GM21367 (cell line): ENCODE data around the gene UROC1.

ENCODE experiments used
- ATAC-seq: cut with Tn5 transposase; IDR thresholded peaks from one replicate; pipeline ENCODE4 v1.9.1; 2021; ENCODE audit not compliant: unreplicated experiment

UROC1 gene

DNA sequence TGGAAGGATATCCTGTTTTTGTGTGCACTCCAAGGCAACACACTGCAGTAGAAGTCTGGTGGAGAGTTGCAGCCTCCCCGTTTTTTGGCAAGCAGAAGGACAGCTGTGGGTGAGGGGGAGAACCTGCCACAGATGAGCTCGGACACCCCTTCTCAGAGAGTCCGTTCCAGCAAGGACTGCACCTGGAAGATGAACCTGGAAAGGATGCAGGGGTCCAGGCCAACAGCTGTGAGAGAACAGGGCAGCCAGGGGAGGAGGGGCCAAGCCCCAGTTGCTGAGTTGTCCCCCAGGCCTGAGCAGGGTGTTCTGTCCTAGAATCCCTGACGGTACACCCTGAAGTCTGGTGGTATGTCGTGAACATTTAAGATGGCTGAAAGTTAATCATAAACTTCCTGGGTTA lies 72.1 kb downstream of the UROC1 start:
- no peak for ATAC-seq

DNA sequence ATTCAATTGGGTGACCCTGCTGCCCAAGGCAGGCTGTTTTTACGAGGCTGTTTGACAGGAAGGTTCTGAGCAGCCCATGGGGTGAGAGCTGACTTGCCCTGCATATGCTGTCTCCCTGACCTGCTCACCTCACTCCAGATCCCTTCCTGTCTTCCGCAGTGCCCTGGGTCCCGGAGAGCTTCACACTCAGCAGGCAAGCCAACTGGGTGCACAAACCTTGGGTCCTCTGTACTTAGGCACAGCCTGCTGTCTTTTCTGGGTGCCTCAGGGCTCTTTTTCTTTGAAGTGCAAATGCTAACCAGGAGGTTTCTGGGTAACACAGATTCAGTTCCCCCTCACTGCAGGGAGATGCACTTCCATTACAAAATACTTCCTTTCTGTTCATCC lies 74.7 kb downstream of the UROC1 start:
- no peak for ATAC-seq

DNA sequence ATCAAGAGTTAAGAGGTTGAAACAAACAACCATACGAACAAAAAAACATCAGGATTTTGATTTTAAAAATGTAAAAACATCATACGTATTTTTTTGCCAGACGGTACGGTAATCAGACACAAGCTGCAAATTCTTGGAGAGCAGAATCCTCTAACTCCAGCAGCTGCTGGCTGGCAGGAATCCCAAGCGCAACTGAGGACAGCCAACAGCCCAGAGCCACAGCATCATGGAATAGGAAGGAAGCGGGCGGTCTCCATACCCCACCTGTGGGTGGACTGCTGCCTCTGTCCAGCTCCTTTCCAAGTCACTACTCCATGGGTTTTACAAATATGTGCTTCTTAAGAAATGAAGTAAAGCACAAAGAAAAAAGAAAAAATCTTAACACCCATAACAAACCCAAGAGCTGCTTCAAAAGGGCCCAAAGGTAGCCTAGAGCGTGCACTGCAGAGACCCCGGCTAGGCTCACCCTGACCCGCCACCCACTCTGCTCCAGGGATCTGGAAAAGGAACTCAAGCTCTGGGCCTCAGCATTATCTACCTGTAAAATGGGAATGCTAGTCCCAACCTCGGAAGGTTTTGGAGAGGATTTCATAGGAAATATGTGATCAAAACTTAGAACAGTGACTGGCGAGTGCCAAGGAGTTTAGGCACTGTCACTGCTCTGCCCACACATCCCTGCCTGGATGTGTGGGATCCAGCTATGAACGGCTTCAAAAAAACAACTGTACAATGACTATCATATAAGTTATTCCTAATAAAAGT lies 75.3 kb downstream of the UROC1 start:
- ATAC-seq: no peak

DNA sequence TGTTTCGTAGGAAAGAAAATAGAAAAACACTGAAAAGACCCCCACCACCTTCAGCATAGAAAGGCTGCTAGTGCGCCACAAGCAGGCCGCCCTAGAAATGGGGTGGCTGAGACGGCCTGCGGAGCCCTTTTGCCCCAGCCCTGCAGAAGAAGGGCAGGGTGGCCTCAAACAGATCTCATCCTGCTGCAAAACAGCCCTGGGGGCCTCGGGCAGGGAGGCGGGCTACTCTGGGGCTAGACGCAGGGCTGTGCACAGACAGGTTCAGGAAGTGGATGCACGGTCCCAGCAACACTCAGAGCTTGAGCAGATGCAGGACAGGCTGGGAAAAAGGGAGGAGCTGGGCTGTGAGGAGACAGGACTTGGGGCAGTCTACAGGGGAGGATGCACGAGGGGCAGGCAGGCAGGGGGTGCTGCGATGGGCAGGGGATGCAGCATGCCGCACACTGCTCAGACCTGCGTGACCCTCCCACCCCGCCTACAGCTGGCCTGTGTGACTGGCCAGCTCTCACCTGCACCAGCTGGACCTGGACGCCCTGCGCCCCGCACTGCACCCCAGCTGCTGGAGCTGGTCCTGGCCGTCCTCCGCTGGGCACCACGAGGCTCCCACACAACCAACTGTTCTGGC lies 76.2 kb downstream of the UROC1 start:
- no peak for ATAC-seq

DNA sequence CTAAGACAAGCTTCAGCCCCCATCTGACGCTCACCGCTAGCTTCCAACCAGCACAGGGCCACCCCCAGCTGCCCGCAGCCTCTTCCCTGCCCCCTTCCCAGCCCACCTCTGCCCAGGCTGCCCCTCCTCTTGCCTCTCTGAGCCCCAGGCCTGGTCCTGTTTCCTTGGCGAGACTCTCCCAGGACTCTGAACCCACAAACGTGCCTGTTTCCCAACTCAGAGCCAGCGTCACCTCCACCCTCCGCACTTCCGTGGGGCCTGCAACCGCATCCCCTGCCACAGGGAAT lies 76.9 kb downstream of the UROC1 start:
- no peak for ATAC-seq

DNA sequence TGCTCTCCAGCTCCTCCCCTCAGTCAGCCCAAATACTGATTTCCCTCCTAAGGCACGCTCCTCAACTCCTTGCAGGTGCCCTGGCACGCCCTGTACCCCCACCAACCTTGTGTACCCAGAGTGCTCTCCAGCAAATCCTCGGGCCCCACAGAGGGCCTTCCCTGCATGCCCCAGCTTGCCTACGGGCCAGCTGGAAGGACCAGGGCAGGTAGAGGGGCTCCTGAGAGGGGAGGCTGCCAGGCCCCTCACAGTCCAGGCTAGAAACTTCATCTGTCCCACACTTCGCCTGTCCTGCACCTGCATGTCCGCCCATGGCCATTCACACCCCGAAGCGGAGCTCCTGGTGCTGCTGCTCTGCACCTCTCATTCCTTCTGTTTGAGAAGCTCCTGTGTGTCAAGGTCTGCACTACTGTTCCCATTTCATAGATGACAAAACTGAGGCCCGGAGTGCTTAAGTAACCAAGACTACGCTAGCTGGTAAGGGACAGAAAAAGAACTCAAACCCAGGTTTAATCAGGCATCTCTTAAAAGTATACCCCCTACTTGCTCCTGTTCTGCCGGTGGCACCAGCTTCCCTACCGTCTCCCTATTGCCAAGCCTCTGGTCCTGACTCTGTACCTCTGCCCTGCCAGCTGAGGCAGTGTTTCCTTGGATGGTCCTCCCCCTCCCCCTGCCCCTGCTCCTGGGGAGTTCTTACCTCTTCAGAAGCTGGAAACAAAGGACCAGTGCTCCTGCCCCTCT lies 77.4 kb downstream of the UROC1 start:
- ATAC-seq: no peak

DNA sequence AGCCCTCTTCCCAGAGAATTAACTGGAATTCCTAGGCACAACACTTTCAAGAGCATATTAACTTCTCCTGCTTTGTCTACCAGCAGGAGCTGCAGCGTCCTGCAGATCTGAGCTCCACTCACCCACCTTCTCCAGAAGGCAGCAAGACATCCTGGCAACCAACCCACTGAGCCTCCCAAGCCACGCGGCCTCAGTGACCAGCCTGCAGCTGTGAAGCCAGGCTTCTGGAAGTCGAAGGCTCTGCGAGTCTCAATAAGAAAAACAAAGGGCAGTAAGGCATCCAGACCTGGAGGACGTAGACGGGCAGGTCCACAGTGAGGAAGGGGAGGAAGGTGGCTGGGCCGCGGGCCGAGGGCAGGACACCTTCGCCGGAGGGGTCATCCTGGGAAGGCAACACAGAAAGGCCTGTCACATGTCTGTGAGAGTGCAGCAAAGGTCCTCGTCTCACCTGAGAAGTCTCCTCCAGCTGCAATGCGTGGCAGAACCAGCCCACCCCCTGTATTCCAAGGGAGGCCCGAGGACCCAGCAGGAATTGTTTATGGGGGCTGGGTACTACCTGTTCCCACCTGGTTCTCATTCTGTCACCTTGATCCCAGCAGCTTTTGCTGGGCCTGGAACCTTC lies 78.1 kb downstream of the UROC1 start:
- no peak for ATAC-seq

DNA sequence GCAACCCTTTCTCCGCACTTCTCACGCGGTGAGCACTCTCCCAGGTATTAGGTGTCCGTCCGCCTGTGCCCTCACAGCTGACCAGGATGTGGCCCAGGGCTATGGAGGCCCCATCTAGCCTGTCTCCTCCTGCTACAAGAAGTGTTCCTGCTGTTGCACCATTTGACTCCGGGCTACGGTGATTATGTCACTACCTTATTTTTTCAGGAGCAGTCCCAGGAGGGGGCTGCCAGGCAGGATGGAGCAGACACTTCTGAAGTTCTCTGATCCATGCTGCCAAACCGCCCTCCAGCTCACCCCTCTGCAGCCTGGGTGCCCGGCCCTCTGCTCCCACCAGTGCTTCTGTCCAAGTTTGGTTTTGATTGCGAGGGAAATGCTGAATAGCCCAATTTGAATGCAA lies 78.8 kb downstream of the UROC1 start:
- ATAC-seq: no peak

DNA sequence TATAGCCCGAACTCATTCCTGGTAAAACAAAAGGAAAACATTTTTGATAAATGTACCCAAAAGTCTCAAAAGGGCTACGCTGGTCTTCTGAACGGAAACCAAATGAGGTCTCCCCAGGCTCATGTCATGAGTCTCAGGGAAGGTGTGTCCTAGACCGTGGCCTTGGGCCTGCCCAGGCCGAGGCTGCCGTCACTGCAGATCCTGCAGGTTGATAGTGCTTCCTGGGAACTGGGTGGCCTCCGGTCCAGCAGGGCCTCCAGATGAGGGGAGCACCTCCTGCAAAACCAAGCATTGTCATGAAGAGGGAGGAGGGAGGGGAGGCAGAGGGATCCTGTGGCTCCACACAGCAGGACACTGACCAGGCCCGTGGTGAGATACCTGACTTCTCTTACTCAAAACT lies 79.4 kb downstream of the UROC1 start:
- ATAC-seq: no peak

DNA sequence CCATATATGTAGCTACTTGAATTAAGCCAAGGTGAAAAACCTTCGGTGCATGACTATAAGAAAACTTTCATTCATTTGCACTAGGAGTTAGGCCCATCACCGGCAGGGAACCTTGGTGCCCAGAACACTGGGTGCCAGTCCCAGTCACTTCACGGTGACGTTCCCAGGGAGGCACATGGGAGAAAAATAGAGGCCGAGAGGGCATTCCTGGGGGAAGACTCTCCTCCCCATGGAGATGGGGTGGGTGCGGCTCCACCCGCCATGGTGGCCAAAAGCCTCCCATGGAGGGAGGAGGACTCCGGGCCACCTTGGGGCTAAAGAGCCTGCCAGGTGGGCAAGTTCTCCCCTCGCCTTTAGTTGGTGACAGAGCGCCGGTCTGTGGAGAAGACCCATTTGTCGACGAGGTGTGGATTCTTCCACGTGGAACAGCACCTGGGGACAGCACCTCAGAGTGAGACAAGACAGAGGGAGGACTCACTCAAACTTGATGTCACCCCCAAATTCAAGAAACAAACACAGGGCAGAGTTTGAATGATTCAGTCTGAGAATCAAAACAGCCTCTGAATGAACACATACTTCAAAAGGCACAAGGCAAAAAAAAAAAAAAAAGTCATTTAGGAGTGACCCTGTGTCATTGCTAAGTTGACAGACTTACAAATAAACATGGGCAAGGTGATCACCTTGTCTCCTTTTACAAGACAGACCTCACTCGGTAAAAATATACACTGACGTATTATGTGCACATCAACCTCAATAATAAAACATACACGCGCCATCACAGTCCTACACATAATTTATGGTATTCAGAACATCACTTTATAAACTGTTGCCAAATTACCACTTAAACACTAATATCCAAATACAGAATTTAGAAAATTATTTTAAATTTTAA lies 80.5 kb downstream of the UROC1 start:
- ATAC-seq: no peak

DNA sequence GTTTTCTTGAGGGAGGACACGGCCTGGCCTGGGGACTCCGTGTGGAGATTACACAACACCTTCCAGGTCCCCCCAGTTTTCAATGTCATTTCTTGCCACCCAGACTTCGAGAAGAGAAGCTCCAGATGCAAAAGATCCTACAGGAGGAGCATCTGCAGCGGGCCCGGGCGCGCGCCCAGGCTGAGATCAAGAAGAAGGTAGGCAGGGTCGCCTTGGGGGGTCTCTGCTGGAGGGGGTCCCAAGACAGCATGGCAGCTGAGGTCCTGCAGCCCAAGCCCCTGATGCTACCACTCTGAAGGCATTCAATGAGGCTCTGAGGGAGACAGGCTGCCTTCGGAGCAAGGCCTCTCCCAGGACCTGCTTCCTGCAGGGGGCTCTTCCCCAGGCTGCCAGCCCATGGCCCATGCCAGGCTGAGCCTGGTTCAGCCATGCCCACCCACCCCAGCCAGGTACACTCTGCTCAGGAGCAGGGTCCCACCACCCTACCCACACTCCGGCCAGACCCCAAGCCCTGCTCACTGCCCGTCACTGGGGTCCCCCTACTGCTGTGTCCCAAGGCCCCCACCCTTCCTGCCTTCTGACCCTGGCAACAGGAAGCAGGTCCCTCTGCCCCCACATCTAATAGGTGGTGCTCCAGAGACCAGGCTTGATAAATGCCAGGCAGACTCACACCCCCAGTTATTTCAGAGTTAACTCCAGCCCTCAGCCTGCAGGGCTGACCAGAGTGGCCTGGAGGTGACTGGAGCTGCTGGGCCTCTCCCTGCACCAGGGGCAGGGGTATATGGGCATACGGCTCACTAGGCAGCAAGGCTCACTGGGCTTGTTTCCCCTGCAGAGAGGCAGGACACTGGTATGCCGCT lies 81.9 kb downstream of the UROC1 start:
- ATAC-seq: no peak

DNA sequence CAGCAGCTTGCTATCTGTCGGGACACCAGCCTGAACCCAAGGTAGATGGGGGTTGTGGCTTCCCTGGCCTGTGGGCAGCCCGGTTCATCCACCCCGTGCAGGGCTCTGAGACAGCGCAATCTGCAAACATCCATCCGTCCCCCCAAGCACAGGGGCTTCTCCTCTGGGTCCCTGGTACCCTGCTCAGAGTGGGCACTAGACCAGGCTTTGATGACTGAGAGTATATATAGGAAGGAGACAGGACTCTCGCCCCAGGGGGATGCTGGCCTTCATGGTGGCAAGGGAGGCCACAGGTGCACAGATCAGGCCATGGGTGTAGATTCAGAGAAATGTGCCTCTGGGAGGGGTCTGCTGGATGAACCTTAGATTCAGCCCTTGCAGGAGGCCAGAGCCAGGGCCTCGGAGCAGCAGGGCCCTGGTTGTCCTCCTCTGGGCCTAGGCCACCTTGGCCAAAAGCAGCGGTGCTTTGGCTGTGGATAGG lies 82.6 kb downstream of the UROC1 start:
- no peak for ATAC-seq

DNA sequence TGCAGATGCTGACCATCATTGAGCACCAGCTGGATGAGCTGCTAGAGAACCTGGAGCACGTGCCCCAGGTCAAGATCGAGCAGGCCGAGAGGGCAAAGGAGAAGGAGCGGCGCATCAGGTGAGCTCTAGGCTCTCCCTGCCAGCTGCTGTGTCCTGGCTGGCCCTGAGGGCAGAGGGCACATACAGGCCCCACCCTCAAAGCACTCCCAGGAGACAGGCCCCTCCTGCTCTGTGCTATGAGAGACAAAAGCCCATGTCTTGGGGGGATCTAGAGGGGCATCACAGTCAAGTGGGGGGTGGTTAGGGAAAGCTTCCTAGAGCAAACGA lies 83.3 kb downstream of the UROC1 start:
- no peak for ATAC-seq

DNA sequence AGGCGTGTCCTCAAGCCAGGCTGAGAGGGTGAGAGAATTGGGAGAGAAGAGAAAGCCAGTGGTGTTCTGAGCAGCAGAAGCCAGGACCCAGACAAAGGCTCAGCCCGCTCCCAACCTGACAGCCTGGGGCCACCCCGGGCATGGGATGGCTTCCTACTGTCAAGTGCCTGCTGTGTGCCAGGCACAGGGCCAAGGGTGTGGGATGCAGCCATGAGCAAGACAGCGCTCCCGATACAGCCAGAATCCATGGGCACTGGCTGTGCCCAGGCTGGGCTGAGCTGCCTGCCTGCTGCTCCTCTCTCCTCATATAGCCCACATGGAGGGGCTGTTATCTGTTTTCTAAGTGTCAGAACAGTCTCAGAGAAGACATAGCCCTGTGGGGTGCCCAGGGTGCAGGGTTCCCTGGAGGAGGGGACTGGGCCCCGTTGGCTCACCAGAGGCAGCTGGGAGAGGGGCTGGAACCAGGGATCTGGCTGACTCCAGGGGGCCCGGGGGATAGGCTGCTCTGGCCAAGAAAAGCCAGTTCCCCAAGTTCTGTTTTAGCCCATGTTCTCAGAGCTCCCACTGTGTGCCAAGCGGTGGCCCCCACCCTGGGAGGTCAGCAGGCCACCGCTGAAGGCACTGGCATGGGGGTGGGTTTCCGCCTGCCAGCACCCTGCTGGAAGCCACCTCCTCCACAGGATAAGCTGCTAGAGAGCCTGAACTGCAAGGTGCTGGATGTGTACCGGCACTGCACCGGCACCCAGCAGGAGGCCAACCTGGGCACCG lies 83.9 kb downstream of the UROC1 start:
- no peak for ATAC-seq

DNA sequence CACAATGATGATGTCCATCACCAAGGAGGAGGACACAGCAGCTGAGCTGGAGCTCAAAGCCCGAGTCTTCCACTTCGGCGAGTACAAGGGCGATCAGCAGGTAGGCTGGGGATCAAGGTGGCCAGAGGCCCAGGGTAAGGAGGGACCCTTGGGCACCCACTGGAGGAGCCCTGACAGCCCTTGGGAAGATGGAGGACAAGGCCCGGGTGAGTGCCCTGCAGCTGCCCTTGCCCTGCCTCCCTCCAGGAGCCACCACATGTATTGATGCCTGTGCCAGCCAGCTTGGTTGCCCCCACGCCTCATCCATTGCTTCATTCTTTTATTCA lies 84.5 kb downstream of the UROC1 start:
- ATAC-seq: no peak

DNA sequence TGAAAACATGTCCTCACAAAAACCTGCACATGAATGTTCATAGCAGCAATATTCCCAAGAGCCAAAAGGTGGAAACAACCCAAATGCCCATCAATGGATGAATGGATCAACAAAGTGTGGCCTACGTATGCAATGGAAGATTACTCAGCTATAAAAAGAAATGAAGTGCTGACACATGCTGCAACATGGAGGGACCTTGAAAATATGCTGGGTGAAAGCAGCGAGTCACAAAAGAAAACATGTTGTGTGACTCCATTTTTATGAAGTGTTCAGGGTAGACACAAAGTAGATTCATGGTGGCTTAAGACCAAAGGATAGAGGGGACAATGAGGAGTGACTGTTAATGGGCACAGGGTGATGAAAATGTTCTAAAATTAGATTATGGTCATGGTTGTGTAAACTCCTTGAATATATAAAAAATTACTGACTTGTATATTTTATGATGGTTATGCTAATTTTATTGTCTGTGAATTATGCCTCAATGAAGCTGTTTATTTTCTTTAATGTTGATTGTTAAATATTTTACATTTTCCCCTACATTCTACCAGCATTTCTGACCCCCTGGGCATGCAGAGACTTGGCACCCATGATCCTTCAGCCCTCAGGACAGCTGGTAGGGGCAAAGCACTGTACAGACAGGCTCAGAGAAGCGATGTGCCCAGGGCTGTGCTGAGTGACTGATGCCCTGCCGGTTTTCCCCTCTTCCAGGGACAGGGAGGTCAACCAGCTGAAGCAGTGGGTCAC lies 85.0 kb downstream of the UROC1 start:
- ATAC-seq: no peak
